GM12878 (cell line): ENCODE measurements around the gene STK32A. TPM values are rescaled to one million over a fixed set of nuclear protein-coding genes. Genes with fewer than 3 reads are reported as not detected.

Experiments used
- ATAC-seq: fragments of 200-7000 bp; cut with Tn5 transposase; 3 replicates; pipeline ENCODE4 v1.9.1; 2020; ENCODE audit warnings: mild to moderate bottlenecking, moderate library complexity
- BruUV-seq: library from RNA; stranded (reverse); fragments of 400-500 nt; replicated peaks from 2 replicates; lab custom pipeline; 2021; lab: Mats Ljungman, UMichigan
- CTCF ChIA-PET: fragments of 300-600 bp; sonication (Branson Sonifier 250); formaldehyde crosslinking; extraction: SDS; loops from one replicate; lab custom pipeline; 2021; ENCODE audit warnings: inconsistent platforms; lab: Yijun Ruan, JAX
- POLR2A ChIA-PET: fragments of 350-600 bp; formaldehyde crosslinking; extraction: SDS; loops from one replicate; lab custom pipeline; 2021; ENCODE audit warnings: inconsistent platforms; lab: Charles Lee
- RAD21 ChIA-PET: fragments of 300-600 bp; sonication (Branson Sonifier 250); formaldehyde crosslinking; loops from one replicate; lab custom pipeline; 2023; ENCODE audit warnings: antibody characterized with exemption; ENCODE audit not compliant: unreplicated experiment; lab: Charles Lee
- SMC1A ChIA-PET: fragments of 300-600 bp; sonication (Branson Sonifier 250); formaldehyde crosslinking; loops from one replicate; lab custom pipeline; 2023; ENCODE audit not compliant: unreplicated experiment, uncharacterized antibody; lab: Charles Lee
- DNase-seq: peaks from one replicate; pipeline ENCODE4 v3.0.0-alpha.2; 2011; ENCODE audit warnings: low read depth, low spot score
- FAIRE-seq: peaks from 3 replicates; lab custom pipeline; 2011; peaks lifted over from hg19 to GRCh38; lab: Jason Lieb, UNC
- H2AFZ ChIP-seq: 2 replicates; pipeline ENCODE4 v1.6.0; 2011; ENCODE audit warnings: low read depth, low read length, control low read depth; ENCODE audit not compliant: control insufficient read depth
- H3K27ac ChIP-seq: 2 replicates; pipeline ENCODE4 v1.5.1; 2011; ENCODE audit warnings: control low read depth; ENCODE audit not compliant: control insufficient read depth, insufficient read depth
- H3K27me3 ChIP-seq, 2 experiments: replicated peaks in 1 of 2; 2 replicates each; pipeline versions ENCODE4 v1.6.0 to v1.6.1; 2011; ENCODE audit warnings: low read length in 1 of 2; ENCODE audit not compliant: control insufficient read depth in 2 of 2, insufficient read depth in 2 of 2
- H3K36me3 ChIP-seq, 2 experiments: 2 replicates each; pipeline ENCODE4 v1.5.1; 2011; ENCODE audit warnings: low read length in 1 of 2; ENCODE audit not compliant: control insufficient read depth in 2 of 2, insufficient read depth in 2 of 2
- H3K4me1 ChIP-seq: 2 replicates; pipeline ENCODE4 v1.6.1; 2011; ENCODE audit warnings: mild to moderate bottlenecking, low read length, moderate library complexity, mixed read lengths; ENCODE audit not compliant: control insufficient read depth, insufficient read depth
- H3K4me2 ChIP-seq: 2 replicates; pipeline ENCODE4 v1.6.0; 2011; ENCODE audit warnings: control low read depth; ENCODE audit not compliant: control insufficient read depth, insufficient read depth
- H3K4me3 ChIP-seq: fragments of 200-600 bp; sonication (generic); 2 replicates; pipeline ENCODE4 v1.5.1; 2016
- H3K79me2 ChIP-seq: 2 replicates; pipeline ENCODE4 v1.6.0; 2011; ENCODE audit warnings: low read length; ENCODE audit not compliant: control insufficient read depth, insufficient read depth
- H3K9ac ChIP-seq: 2 replicates; pipeline ENCODE4 v1.8.0; 2011; ENCODE audit warnings: low read length, control low read depth, mixed read lengths; ENCODE audit not compliant: control insufficient read depth, insufficient read depth
- H3K9me3 ChIP-seq: replicated peaks from 3 replicates; pipeline ENCODE4 v1.5.1; 2011; ENCODE audit warnings: mild to moderate bottlenecking, low read length; ENCODE audit not compliant: control insufficient read depth, insufficient read depth
- H4K20me1 ChIP-seq: 2 replicates; pipeline ENCODE4 v1.6.0; 2011; ENCODE audit not compliant: control insufficient read depth, insufficient read depth
- CBX3 ChIP-seq: fragments of 200-600 bp; sonication (generic); IDR thresholded peaks from 2 replicates; pipeline ENCODE4 v1.6.1; 2016; ENCODE audit warnings: low read depth, borderline replicate concordance
- CEBPB ChIP-seq, 2 experiments: fragments of 150-350 bp in 1 of 2; IDR thresholded peaks; 2 replicates each; pipeline ENCODE4 v1.6.1; 2012 to 2014; ENCODE audit warnings: low read depth in 2 of 2, low read length in 2 of 2, borderline replicate concordance in 1 of 2, inconsistent platforms in 1 of 2
- EP300 ChIP-seq, 2 experiments: fragments of 150-350 bp in 1 of 2; IDR thresholded peaks; 2 replicates each; pipeline ENCODE4 v1.6.1; 2011 to 2012; ENCODE audit warnings: low read depth in 2 of 2, low read length in 2 of 2, borderline replicate concordance in 1 of 2, improper control_type of control experiment in 1 of 2, inconsistent platforms in 1 of 2; ENCODE audit not compliant: control insufficient read depth in 1 of 2
- FOS ChIP-seq: IDR thresholded peaks from 3 replicates; pipeline ENCODE4 v1.6.1; 2011; ENCODE audit warnings: borderline replicate concordance; ENCODE audit not compliant: insufficient read length; ENCODE audit errors: extremely low read depth
- HDAC2 ChIP-seq: fragments of 200-600 bp; sonication (generic); IDR thresholded peaks from 2 replicates; pipeline ENCODE4 v1.6.1; 2017
- KAT2A ChIP-seq: conservative IDR thresholded peaks from 2 replicates; pipeline ENCODE4 v1.6.1; 2011; ENCODE audit warnings: low read depth, low read length; ENCODE audit not compliant: control insufficient read depth
- MTA3 ChIP-seq: IDR thresholded peaks from 2 replicates; pipeline ENCODE4 v1.6.1; 2012; ENCODE audit warnings: low read length, inconsistent platforms, borderline replicate concordance
- PML ChIP-seq: IDR thresholded peaks from 2 replicates; pipeline ENCODE4 v1.6.1; 2012; ENCODE audit warnings: low read length, inconsistent platforms
- SMARCA5 ChIP-seq: fragments of 450-650 bp; IDR thresholded peaks from 2 replicates; pipeline ENCODE4 v1.6.1; 2017; ENCODE audit warnings: mild to moderate bottlenecking
- SRF ChIP-seq, 2 experiments: IDR thresholded peaks; 2 replicates each; pipeline ENCODE4 v1.6.1; 2011; ENCODE audit warnings: low read depth in 2 of 2, low read length in 2 of 2, mild to moderate bottlenecking in 1 of 2, moderate library complexity in 1 of 2
- ZBED1 ChIP-seq: IDR thresholded peaks from 2 replicates; pipeline ENCODE4 v1.6.1; 2016; ENCODE audit warnings: borderline replicate concordance
- ZBTB11 ChIP-seq: fragments of 450-650 bp; formaldehyde crosslinking; IDR thresholded peaks from 2 replicates; pipeline ENCODE4 v1.5.0; 2022; ENCODE audit warnings: mild to moderate bottlenecking, missing genetic modification characterization
- ZNF622 ChIP-seq: fragments of 450-650 bp; IDR thresholded peaks from 2 replicates; pipeline ENCODE4 v1.6.1; 2017; ENCODE audit warnings: mild to moderate bottlenecking, inconsistent platforms
- ZSCAN29 ChIP-seq: fragments of 450-650 bp; IDR thresholded peaks from 2 replicates; pipeline ENCODE4 v1.6.1; 2017; ENCODE audit warnings: mild to moderate bottlenecking, moderate library complexity
- WGBS: methylation state at CpG from one replicate; pipeline ENCODE4 v1.1.6; 2016; ENCODE audit warnings: low lambda C conversion rate; ENCODE audit not compliant: insufficient replicate concordance, insufficient coverage; ENCODE audit errors: missing lambda C conversion rate; 5-methylcytosine and 5-hydroxymethylcytosine counted together
- in situ Hi-C: fragments of 300-500 bp; cut with MboI; formaldehyde crosslinking; loops from 9 replicates; pipeline ENCODE4 v1.14.3; 2018; ENCODE audit warnings: mixed read lengths
- intact Hi-C: fragments of 100-400 bp; cut with micrococcal nuclease; formaldehyde crosslinking; loops from one replicate; pipeline ENCODE4 v1.14.2; 2022; ENCODE audit not compliant: unreplicated experiment
- polyA plus RNA-seq, 11 experiments: library from polyadenylated mRNA; depleted of rRNA in 4 of 11; unstranded in 6 of 11; stranded (reverse) in 5 of 11; fragments of >200 nt; fragmentation: Nextera tagmentation in 4 of 11; fragmentation: Illumina TruSeq in 1 of 11; extraction: Ambion mirVana in 4 of 11; extraction: Trizol in 1 of 11; gene quantifications; 1 replicate in 1 of 11; 2 replicates in 10 of 11; pipeline versions ENCODE4 v1.2.1 to v1.2.3, GENCODE V29; 2011 to 2016; ENCODE audit warnings: inconsistent platforms in 2 of 11, missing spikeins in 2 of 11, low read depth in 1 of 11
- total RNA-seq, 4 experiments: library from RNA; depleted of rRNA in 3 of 4; stranded (reverse); fragments of >200 nt in 3 of 4; fragmentation: Illumina TruSeq in 1 of 4; extraction: Trizol in 1 of 4; gene quantifications; 2 replicates each; pipeline versions ENCODE4 v1.2.1 to v1.2.3, GENCODE V29; 2013 to 2021
- TF ChIP-seq, protein P1 (sequence below): fragments of 450-650 bp; IDR thresholded peaks from 2 replicates; pipeline ENCODE4 v1.6.1; 2017; ENCODE audit warnings: borderline replicate concordance
- TF ChIP-seq, protein P2 (sequence below): IDR thresholded peaks from 2 replicates; pipeline ENCODE4 v1.6.1; 2012; ENCODE audit warnings: improper control_type of control experiment, low read depth, low read length; ENCODE audit not compliant: insufficient replicate concordance

STK32A gene
- total and polyA plus RNA-seq, 10 of the 15 experiments (the other 5 are each of a cell fraction or from before 2014, with no cell fraction given), result under 0.01 to 0.10 TPM; not detected in 8

DNA sequence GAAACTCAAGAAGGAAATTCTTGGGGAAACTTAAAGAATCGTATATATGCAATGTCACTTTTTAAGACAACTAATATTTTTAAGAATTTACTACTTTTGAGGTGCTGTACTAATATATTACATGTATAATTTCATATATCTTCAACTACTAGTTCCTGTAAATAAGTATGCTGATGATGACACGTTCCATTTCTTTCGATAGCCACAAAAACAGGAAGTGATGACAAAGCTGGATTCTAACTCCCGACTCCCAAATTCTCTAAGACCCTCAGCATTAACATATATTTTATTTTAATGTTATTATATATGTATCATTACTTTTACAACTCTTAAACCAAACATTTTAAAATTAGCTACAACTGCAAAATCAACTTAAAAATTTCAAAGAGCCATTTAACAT, 74.8 kb downstream of the STK32A start:
- no peaks in the 10 kb centered on the region for H3K79me2 ChIP-seq
- ChIA-PET RAD21 (no interaction called here), SMC1A (interaction anchor here (1.0 kb wide), 1 partner anchor 12 kb away, joined by 3 read pairs; no protein-coding TSS in a partner anchor), CTCF (no interaction called here), POLR2A (no interaction called here)
- no peaks in the 10 kb centered on the region for H3K9me3 ChIP-seq
- no peak for ATAC-seq
- DNase-seq, result no peak
- TF ChIP-seq EP300 (IDR thresholded peaks at IDR 0.05; ENCODE audit: borderline replicate concordance in 1 of 2, control insufficient read depth in 1 of 2, low read depth in 2 of 2, low read length in 2 of 2) (no peak), ZBTB11 (CRISPR knock-in tag) (no peak), CEBPB (IDR thresholded peaks at IDR 0.05; ENCODE audit: borderline replicate concordance in 1 of 2, low read depth in 2 of 2, low read length in 2 of 2) (no peak), HDAC2 (no peak), PML (no peak), SMARCA5 (no peak), ZNF622 (no peak), KAT2A (no peak), MTA3 (no peak), CBX3 (no peak), SRF (IDR thresholded peaks at IDR 0.05; ENCODE audit: low read depth in 2 of 2, low read length in 2 of 2) (no peak), ZSCAN29 (no peak), ZBED1 (no peak), FOS (no peak)
- TF ChIP-seq, protein P1, sequence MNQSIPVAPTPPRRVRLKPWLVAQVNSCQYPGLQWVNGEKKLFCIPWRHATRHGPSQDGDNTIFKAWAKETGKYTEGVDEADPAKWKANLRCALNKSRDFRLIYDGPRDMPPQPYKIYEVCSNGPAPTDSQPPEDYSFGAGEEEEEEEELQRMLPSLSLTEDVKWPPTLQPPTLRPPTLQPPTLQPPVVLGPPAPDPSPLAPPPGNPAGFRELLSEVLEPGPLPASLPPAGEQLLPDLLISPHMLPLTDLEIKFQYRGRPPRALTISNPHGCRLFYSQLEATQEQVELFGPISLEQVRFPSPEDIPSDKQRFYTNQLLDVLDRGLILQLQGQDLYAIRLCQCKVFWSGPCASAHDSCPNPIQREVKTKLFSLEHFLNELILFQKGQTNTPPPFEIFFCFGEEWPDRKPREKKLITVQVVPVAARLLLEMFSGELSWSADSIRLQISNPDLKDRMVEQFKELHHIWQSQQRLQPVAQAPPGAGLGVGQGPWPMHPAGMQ, result no peak
- TF ChIP-seq, protein P2, sequence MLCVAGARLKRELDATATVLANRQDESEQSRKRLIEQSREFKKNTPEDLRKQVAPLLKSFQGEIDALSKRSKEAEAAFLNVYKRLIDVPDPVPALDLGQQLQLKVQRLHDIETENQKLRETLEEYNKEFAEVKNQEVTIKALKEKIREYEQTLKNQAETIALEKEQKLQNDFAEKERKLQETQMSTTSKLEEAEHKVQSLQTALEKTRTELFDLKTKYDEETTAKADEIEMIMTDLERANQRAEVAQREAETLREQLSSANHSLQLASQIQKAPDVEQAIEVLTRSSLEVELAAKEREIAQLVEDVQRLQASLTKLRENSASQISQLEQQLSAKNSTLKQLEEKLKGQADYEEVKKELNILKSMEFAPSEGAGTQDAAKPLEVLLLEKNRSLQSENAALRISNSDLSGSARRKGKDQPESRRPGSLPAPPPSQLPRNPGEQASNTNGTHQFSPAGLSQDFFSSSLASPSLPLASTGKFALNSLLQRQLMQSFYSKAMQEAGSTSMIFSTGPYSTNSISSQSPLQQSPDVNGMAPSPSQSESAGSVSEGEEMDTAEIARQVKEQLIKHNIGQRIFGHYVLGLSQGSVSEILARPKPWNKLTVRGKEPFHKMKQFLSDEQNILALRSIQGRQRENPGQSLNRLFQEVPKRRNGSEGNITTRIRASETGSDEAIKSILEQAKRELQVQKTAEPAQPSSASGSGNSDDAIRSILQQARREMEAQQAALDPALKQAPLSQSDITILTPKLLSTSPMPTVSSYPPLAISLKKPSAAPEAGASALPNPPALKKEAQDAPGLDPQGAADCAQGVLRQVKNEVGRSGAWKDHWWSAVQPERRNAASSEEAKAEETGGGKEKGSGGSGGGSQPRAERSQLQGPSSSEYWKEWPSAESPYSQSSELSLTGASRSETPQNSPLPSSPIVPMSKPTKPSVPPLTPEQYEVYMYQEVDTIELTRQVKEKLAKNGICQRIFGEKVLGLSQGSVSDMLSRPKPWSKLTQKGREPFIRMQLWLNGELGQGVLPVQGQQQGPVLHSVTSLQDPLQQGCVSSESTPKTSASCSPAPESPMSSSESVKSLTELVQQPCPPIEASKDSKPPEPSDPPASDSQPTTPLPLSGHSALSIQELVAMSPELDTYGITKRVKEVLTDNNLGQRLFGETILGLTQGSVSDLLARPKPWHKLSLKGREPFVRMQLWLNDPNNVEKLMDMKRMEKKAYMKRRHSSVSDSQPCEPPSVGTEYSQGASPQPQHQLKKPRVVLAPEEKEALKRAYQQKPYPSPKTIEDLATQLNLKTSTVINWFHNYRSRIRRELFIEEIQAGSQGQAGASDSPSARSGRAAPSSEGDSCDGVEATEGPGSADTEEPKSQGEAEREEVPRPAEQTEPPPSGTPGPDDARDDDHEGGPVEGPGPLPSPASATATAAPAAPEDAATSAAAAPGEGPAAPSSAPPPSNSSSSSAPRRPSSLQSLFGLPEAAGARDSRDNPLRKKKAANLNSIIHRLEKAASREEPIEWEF, result no peak
- H3K9ac ChIP-seq, result no peak overlapping the region
- FAIRE-seq, result no peak
- H3K27ac ChIP-seq, result no peak overlapping the region
- no peaks in the 10 kb centered on the region for H4K20me1 ChIP-seq
- H3K27me3 ChIP-seq, result no peaks in the 10 kb centered on the region
- BruUV-seq, result no TSS peak
- 1% methylated on average over 4 of the region's 4 CpGs for WGBS
- H3K4me2 ChIP-seq, result no peak overlapping the region
- H3K36me3 ChIP-seq, result no peaks in the 10 kb centered on the region
- no peak overlapping the region for H2AFZ ChIP-seq
- H3K4me3 ChIP-seq, result no peak overlapping the region
- in situ Hi-C loops (no loop called here), intact Hi-C loops (no loop called here)
- H3K4me1 ChIP-seq, result no peaks in the 10 kb centered on the region
